Measurements from ENCODE around the gene TMEM248.
"Not testable (repeated sequence)": the region's sequence is repeated elsewhere in the genome, so short reads cannot be mapped to it uniquely, and the experiment has no call there.

Gene TMEM248

GRCh38 chr7:66910789-66911188 is 10.2 kb upstream of the TMEM248 start:
- DNase-seq = no peak

DNA sequence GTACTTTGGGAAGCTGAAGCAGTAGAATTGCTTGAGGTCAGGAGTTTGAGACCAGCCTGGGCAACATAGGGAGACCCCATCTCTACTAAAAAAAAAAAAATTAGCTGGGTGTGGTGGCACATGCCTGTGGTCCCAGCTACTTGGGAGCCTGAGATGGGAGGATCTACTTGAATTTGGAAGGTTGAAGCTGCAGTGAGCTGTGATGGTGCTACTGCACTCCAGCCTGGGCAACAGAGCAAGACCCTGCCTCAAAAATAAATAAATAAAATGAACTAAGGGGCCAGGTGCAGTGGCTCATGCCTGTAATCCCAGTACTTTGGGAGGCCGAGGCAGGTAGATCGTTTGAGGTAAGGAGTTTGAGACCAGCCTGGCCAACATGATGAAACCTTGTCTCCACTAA is 9.8 kb upstream of the TMEM248 start:
- DNase-seq = not testable (repeated sequence)

- DNase-seq = no peak
Observed at GRCh38 chr7:66912195-66912594, 8.8 kb upstream of the TMEM248 start.

GRCh38 chr7:66913118-66914037 is 7.6 kb upstream of the TMEM248 start:
- DNase-seq = no peak

DNA sequence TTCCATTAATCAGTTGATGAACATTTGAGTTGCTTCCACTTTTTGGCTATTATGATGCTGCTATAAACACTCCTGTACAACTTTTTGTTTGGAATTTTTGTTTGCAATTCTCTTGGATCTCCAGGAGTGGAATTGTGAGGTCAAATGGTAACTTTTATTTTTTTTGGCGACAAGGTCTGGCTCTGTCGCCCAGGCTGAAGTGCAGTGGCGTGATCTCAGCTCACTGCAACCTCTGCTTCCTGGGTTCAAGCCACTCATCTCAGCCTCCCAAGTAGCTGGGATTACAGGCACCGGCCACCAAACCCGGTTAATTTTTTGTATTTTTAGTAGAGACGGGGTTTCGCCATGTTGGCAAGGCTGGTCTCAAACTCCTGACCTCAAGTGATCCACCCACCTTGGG is 3.1 kb upstream of the TMEM248 start:
- DNase-seq = not testable (repeated sequence)

- DNase-seq = no peak
Observed at GRCh38 chr7:66919304-66919703, 1.7 kb upstream of the TMEM248 start.

DNA sequence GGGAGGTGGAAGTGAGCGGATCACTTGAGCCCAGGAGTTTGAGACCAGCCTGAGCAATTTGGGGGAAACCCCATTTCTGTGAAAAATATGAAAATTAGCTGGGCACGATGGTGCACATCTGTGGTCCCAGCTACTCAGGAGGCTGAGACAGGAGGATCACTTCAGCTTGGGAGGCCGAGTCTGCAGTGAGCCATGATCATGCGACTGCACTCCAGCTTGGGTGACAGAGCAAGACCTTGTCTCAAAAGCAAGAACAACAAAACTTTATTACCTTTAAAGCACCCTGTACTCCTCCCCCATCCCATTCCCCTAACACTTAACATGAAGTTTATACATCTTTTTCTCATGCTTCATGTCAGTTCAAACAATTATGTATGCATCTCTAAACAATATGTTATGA is 1.3 kb upstream of the TMEM248 start:
- no peak for DNase-seq

GRCh38 chr7:66920256-66920655 is 769 bp upstream of the TMEM248 start:
- no peak for DNase-seq

GRCh38 chr7:66921396-66921917 is 432 bp downstream of the TMEM248 start:
- no peak for DNase-seq

DNA sequence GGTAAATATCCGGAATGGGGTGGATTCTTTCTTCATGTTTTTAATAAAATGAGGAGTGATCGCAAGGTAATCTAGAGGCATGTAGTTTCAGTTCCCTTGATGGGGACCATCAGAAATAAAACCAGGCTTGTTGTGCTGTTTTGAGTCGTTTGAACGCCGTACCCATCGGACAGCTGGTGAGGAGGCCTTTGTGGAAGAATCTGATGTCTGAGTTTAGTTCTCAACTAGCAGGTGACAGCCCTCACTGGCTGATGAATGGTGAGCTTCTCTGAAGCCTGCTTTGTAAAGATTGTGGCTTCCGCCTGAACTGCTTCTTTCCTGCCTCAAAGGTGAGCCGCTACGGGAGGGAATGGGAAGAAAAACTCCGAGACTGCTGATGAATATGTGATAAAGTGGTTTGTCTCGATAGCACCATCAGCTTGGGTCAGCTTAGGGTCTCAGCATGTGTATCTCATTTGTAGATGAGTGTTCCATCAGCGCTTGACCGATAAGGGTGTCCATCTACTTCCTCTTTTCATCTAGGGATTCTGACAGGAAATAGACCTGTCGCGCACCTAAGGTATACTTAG is 977 bp downstream of the TMEM248 start:
- no peak for DNase-seq

DNA sequence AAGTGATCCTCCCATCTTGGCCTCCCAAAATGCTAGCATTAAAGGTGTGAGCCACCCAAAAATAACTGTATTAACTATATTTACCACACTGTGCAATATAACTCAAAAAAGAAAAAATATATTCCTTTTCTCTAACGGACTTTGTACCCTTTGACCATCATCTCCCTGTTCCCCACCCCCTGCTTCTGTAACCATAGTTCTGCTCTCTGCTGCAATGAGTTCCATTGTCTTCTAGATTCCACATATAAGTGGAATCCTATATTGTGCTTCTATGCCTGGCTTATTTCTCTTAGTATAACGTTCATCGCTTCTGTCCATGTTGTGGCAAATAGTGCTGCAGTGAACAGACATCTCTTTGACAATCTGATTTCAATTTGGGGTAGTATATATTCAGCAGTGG is 4.2 kb downstream of the TMEM248 start:
- DNase-seq = no peak

DNA sequence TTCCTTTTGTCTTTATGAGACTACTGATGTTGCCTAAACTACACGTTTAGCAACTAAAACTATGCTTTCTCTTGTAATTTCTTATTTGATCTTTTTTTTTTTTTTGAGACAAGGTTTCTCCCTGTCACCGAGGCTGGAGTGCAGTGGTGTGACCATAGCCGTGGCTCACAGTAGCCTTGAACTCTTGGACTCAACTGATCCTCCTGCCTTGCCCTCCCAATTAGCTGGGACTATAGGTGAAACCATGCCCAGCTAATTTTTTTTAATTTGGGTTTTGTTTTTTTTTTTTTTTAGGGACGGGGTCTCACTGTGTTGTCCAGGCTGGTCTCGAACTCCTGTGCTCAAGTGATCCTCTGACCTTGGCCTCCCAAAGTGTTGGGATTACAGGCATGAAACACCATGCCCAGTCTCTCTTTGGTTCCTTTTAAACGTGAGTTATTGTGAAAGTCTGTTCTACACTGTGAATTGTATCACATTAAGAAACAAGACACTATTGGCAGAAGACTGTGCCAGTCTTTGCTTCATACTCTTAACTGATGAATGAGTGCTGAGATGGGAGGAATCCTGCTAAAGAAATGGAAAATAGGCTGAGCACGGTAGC is 6.4 kb downstream of the TMEM248 start:
- no peak for DNase-seq

DNA sequence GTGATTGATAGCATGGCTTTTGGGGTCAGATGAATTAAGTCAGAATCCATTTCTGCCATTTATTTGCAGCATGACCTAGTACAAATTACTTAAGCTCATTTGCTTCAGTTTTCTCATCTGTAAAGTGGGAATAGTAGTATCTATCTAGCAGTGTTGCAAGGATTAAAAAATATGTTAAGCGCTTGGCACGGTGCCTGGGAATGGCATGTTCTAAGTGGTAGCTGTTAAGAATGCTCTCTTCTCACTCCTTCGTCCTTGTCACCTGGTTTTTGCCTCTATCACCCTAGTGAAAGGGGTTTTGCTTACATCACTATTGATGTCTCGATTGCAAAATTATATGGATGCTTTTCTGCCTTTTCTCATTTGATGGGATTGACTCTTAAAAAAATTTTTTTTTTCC is 7.4 kb downstream of the TMEM248 start:
- DNase-seq = no peak

DNA sequence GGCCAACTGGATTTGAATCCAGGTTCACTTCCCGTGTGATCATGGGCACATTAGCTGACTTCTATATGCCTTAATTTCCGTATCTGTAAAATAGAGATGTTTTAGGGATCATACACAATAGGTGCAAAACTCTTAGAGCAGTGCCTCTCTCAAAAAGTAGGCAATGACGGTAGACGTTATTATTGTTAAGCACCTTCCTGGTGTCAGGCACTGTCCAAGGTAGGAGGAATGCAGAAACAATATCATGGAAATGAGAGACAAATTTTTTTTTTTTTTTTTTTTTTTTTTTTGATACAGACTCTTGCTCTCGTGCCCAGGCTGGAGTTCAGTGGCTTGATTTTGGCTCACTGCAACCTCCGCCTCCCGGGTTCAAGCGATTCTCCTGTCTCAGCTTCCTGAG is 8.1 kb downstream of the TMEM248 start:
- DNase-seq = no peak

- DNase-seq = no peak
Observed at GRCh38 chr7:66929935-66930334, 8.9 kb downstream of the TMEM248 start.

DNA sequence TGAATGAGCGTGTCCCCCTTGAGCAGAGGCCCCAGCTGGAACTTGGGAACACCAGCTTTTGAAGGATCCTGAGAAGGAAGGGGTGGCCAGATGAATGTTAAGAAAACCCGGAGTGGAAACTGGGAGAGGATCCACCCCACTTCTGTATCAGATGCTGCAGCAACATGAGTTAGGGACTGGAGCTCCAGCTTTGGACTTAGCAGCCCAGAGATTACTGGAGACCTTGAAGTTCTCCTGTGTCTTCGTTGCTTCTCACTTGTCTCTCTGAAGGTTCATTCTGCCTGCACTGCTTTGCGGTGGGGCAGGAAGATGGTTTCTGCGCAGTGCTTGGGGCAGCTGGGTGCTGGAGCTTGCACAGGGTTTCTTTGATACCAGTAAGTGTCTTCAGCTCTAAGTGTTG is 9.3 kb downstream of the TMEM248 start:
- no peak for DNase-seq

DNA sequence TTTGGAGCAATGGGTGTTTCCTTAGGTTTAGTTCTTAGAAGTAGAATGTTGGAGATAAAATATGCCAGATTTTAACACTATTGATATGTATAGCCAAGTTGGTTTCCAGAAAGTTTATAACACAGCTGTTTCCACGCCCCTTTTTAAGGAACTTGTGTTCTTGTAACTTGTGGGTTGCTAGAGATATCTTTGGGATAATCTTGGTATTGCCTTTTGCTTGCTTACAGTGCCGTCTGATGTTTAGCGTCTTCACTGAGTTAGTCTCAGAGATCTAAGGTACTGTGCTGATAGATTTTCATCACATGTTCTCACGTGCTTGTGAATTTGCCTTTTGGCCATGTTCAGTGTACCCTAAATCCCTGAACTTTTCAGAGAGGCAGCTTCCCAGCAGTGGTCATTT is 12.4 kb downstream of the TMEM248 start:
- no peak for DNase-seq

DNA sequence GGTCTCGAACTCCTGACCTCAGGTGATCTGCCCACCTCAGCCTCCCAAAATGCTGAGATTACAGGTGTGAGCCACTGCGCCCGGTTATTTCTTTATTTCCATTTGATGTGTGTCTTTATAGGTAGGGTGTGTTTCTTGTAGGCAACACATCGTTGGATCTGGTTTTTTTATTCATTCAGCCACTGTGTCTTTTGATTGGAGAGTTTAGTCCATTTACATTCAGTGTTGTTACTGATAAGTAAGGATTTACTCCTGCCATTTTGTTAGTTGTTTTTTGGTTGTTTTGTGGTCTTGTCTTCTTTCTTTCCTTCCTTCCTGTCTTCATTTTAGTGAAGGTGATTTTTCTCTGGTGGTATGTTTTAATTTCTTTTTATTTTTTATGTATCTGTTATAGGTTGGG is 16.9 kb downstream of the TMEM248 start:
- DNase-seq = no peak

GRCh38 chr7:66939325-66939724 is 18.3 kb downstream of the TMEM248 start:
- no peak for DNase-seq

GRCh38 chr7:66946545-66946944 is 25.5 kb downstream of the TMEM248 start:
- DNase-seq = no peak

DNA sequence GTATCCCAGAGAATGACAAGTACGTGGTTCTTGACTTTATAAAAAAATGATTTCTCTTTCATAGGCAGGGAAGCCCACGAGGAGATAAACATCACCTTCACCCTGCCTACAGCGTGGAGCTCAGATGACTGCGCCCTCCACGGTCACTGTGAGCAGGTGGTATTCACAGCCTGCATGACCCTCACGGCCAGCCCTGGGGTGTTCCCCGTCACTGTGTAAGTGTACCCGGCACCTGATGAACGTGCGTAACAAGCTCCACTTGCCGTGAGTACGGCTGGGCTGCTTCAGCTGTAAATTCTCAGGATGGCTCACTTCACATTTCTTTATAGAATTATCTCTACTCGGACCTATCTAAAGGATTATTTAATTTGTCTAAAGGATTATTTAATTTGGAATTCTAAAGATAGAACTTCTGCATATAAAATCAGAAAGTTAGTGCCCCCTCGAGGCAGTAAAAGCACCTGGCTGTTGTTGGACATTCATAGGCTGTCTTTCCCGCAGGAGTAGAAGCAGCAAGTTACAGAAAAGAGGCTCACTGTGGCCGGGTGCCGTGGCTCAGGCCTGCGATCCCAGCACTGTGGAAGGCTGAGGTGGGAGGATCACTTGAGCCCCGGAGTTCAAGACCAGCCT is 27.6 kb downstream of the TMEM248 start:
- DNase-seq = no peak

GRCh38 chr7:66950311-66950710 is 29.3 kb downstream of the TMEM248 start:
- DNase-seq = no peak

DNA sequence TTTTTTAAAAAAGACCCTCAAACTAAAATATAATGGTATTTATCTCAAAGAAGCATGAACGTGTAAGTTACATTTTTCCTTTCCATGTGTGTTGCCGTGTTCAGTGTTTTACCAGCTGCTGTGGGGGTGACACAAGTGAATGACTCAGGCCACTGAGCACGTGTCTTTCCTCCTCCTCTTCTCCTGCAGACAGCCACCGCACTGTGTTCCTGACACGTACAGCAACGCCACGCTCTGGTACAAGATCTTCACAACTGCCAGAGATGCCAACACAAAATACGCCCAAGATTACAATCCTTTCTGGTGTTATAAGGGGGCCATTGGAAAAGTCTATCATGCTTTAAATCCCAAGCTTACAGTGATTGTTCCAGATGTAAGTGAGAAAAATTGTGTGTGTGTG is 29.7 kb downstream of the TMEM248 start:
- DNase-seq = peak; percentile 6
